Neural cell (in vitro differentiated cells): ENCODE data around the gene ZNF775. TPM values are rescaled to one million over a fixed set of nuclear protein-coding genes. Genes with fewer than 3 reads are reported as not detected.

ENCODE experiments used
- H2AFZ ChIP-seq: fragments of 200-600, 300-800 bp; sonication (generic), shearing (Covaris generic); 2 replicates; pipeline ENCODE4 v1.6.0; 2014; ENCODE audit warnings: low read depth, mild to moderate bottlenecking, antibody characterized with exemption, low read length, moderate library complexity
- H3F3A ChIP-seq: fragments of 200-600 bp; shearing (Covaris generic); 2 replicates; pipeline ENCODE4 v1.6.1; 2016; ENCODE audit warnings: mild to moderate bottlenecking, moderate library complexity, mixed read lengths, antibody characterized with exemption, low read length; ENCODE audit not compliant: insufficient read depth, poor library complexity, severe bottlenecking
- H3K27ac ChIP-seq: fragments of 200-600, 300-800 bp; sonication (generic), shearing (Covaris generic); 2 replicates; pipeline ENCODE4 v1.5.1; 2014; ENCODE audit warnings: mild to moderate bottlenecking, low read length, moderate library complexity
- H3K27me3 ChIP-seq: fragments of 300-800, 200-600 bp; sonication (generic), shearing (Covaris generic); 2 replicates; pipeline ENCODE4 v1.6.0; 2014; ENCODE audit warnings: mild to moderate bottlenecking, low read depth, low read length, moderate library complexity; ENCODE audit not compliant: insufficient read depth
- H3K36me3 ChIP-seq: fragments of 300-800, 200-600 bp; sonication (generic), shearing (Covaris generic); 2 replicates; pipeline ENCODE4 v1.5.1; 2014; ENCODE audit warnings: mild to moderate bottlenecking, antibody characterized with exemption, low read length, moderate library complexity; ENCODE audit not compliant: insufficient read depth
- H3K4me2 ChIP-seq: fragments of 300-800, 200-600 bp; sonication (generic), shearing (Covaris generic); 2 replicates; pipeline ENCODE4 v1.6.0; 2014; ENCODE audit warnings: mild to moderate bottlenecking, low read length
- H3K4me3 ChIP-seq: fragments of 300-800, 200-600 bp; sonication (generic), shearing (Covaris generic); 2 replicates; pipeline ENCODE4 v1.5.1; 2014; ENCODE audit warnings: mild to moderate bottlenecking, low read length, moderate library complexity
- H3K79me2 ChIP-seq: fragments of 200-600 bp; shearing (Covaris generic); replicated peaks from 2 replicates; pipeline ENCODE4 v1.6.0; 2014; ENCODE audit warnings: mild to moderate bottlenecking, low read length, moderate library complexity; ENCODE audit not compliant: insufficient read depth
- H3K9ac ChIP-seq: fragments of 300-800, 200-600 bp; sonication (generic), shearing (Covaris generic); 2 replicates; pipeline ENCODE4 v1.6.1; 2016; ENCODE audit warnings: mild to moderate bottlenecking, low read length, mixed read lengths
- H3K9me2 ChIP-seq: fragments of 200-600 bp; shearing (Covaris generic); 2 replicates; pipeline ENCODE4 v1.6.1; 2016; ENCODE audit warnings: mild to moderate bottlenecking, low read length, mixed read lengths; ENCODE audit not compliant: insufficient read depth
- H3K9me3 ChIP-seq: fragments of 200-600, 300-800 bp; sonication (generic), shearing (Covaris generic); 2 replicates; pipeline ENCODE4 v1.6.1; 2016; ENCODE audit warnings: mild to moderate bottlenecking, mixed run types, low read length, moderate library complexity, mixed read lengths
- H4K20me1 ChIP-seq: fragments of 200-600 bp; shearing (Covaris generic); 2 replicates; pipeline ENCODE4 v1.6.1; 2016; ENCODE audit warnings: mild to moderate bottlenecking, mixed run types; ENCODE audit not compliant: insufficient read depth
- CTCF ChIP-seq: fragments of 450-650 bp; IDR thresholded peaks from 2 replicates; pipeline ENCODE4 v1.5.1; 2014; ENCODE audit warnings: antibody characterized with exemption, mild to moderate bottlenecking, moderate library complexity; ENCODE audit not compliant: poor library complexity, severe bottlenecking
- EP300 ChIP-seq: fragments of 450-650 bp; conservative IDR thresholded peaks from 2 replicates; pipeline ENCODE4 v1.6.1; 2014; ENCODE audit warnings: antibody characterized with exemption, mild to moderate bottlenecking, moderate library complexity; ENCODE audit not compliant: poor library complexity, severe bottlenecking
- EZH2 ChIP-seq: fragments of 200-600, 300-800 bp; shearing (Covaris generic), sonication (generic); IDR thresholded peaks from 2 replicates; pipeline ENCODE4 v1.6.1; 2014; ENCODE audit warnings: antibody characterized with exemption, low read length, borderline replicate concordance, mild to moderate bottlenecking; ENCODE audit not compliant: insufficient read depth, poor library complexity, severe bottlenecking
- MXI1 ChIP-seq: fragments of 450-650 bp; conservative IDR thresholded peaks from 2 replicates; pipeline ENCODE4 v1.6.1; 2014; ENCODE audit warnings: antibody characterized with exemption, mild to moderate bottlenecking; ENCODE audit not compliant: poor library complexity, severe bottlenecking
- POLR2AphosphoS5 ChIP-seq: IDR thresholded peaks from 2 replicates; pipeline ENCODE4 v1.6.1; 2012
- RAD21 ChIP-seq: fragments of 450-650 bp; conservative IDR thresholded peaks from 2 replicates; pipeline ENCODE4 v1.6.1; 2014; ENCODE audit warnings: antibody characterized with exemption, mild to moderate bottlenecking, moderate library complexity
- REST ChIP-seq: IDR thresholded peaks from 2 replicates; pipeline ENCODE4 v1.6.1; 2012; ENCODE audit warnings: borderline replicate concordance
- SMC3 ChIP-seq: fragments of 450-650 bp; conservative IDR thresholded peaks from 2 replicates; pipeline ENCODE4 v1.6.1; 2014; ENCODE audit warnings: antibody characterized with exemption, mild to moderate bottlenecking, moderate library complexity; ENCODE audit not compliant: poor library complexity
- TAF1 ChIP-seq: IDR thresholded peaks from 2 replicates; pipeline ENCODE4 v1.6.1; 2012; ENCODE audit warnings: low read depth
- polyA plus RNA-seq: library from polyadenylated mRNA; depleted of rRNA; stranded (reverse); fragments of >200 nt; gene quantifications from 2 replicates; pipeline ENCODE4 v1.2.3, GENCODE V29; 2014

ZNF775 gene
- polyA plus RNA-seq, 1 donor from 2014 or later = 16.8 TPM

- H3K27me3 ChIP-seq = no peaks in the 10 kb centered on the region
- H3K9ac ChIP-seq = no peak overlapping the region
- no peak overlapping the region for H3K4me3 ChIP-seq
- no peak overlapping the region for H3K27ac ChIP-seq
- no peaks in the 10 kb centered on the region for H3K9me2 ChIP-seq
- no peaks in the 10 kb centered on the region for H4K20me1 ChIP-seq
- H3K9me3 ChIP-seq = no peaks in the 10 kb centered on the region
- H3K36me3 ChIP-seq = no peaks in the 10 kb centered on the region
- no peak overlapping the region for H2AFZ ChIP-seq
- H3F3A ChIP-seq = no peaks in the 10 kb centered on the region
- no peak overlapping the region for H3K4me2 ChIP-seq
- H3K79me2 ChIP-seq = no peaks in the 10 kb centered on the region
- no peak for TF ChIP-seq EZH2
- TF ChIP-seq TAF1 = no peak
- TF ChIP-seq POLR2AphosphoS5 = no peak
- TF ChIP-seq CTCF = no peak
- TF ChIP-seq REST = no peak
- no peak for TF ChIP-seq SMC3
- TF ChIP-seq RAD21 = no peak
- no peak for TF ChIP-seq EP300
- TF ChIP-seq MXI1 = no peak
Measured at GRCh38 chr7:150410131-150410530, 31.0 kb downstream of the ZNF775 start.

GRCh38 chr7:150410680-150411346 is 31.7 kb downstream of the ZNF775 start:
- Histone ChIP-seq H3K27ac (no peak overlapping the region), H3K4me3 (no peak overlapping the region), H3K9me3 (no peaks in the 10 kb centered on the region), H4K20me1 (no peaks in the 10 kb centered on the region), H3K79me2 (no peaks in the 10 kb centered on the region), H3K27me3 (no peaks in the 10 kb centered on the region), H3K36me3 (no peaks in the 10 kb centered on the region), H3K9me2 (no peaks in the 10 kb centered on the region), H3F3A (no peaks in the 10 kb centered on the region), H3K4me2 (no peak overlapping the region), H2AFZ (no peak overlapping the region), H3K9ac (no peak overlapping the region)
- TF ChIP-seq EP300 = no peak
- TF ChIP-seq CTCF = no peak
- TF ChIP-seq TAF1 = no peak
- TF ChIP-seq EZH2 = no peak
- TF ChIP-seq MXI1 = no peak
- no peak for TF ChIP-seq SMC3
- TF ChIP-seq REST = no peak
- no peak for TF ChIP-seq RAD21
- TF ChIP-seq POLR2AphosphoS5 = no peak
